Stimulated activated CD4-positive, alpha-beta T cell treated with anti-CD3 and anti-CD28 coated beads, Interleukin-2, amount 100 ng/mL, for 24 hours (primary cell): Measurements from ENCODE around the gene INPP5A.
A peak's percentile ranks its signal among the peaks of the same experiment; 100 is the strongest.
"Not testable (repeated sequence)": the region's sequence is repeated elsewhere in the genome, so short reads cannot be mapped to it uniquely, and the experiment has no call there.

Experiments
- DNase-seq, 2 donors: peaks; one replicate each; pipeline ENCODE4 v3.0.0-alpha.2; 2020

Gene INPP5A

DNA sequence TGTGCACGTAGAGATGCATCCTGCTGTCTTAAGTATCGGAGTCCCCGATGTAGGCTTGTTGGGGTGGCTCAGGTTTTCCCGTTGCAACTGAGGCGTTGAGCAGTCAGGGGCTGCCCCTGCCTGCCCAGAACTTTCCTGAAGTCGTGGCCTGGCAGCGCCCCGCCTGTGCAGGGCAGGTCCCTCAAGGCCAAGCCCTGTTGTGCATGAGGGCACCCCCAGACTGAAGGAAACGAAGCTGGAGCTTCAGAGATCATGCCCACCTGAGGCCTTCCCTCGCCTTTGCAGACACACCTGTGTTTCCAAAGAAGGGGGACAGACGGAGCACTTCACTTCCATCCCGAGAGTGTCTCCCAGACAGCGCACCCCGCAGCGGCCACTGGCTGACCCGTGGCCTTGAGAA is 127.3 kb downstream of the INPP5A start:
- DNase-seq, result no peak

DNA sequence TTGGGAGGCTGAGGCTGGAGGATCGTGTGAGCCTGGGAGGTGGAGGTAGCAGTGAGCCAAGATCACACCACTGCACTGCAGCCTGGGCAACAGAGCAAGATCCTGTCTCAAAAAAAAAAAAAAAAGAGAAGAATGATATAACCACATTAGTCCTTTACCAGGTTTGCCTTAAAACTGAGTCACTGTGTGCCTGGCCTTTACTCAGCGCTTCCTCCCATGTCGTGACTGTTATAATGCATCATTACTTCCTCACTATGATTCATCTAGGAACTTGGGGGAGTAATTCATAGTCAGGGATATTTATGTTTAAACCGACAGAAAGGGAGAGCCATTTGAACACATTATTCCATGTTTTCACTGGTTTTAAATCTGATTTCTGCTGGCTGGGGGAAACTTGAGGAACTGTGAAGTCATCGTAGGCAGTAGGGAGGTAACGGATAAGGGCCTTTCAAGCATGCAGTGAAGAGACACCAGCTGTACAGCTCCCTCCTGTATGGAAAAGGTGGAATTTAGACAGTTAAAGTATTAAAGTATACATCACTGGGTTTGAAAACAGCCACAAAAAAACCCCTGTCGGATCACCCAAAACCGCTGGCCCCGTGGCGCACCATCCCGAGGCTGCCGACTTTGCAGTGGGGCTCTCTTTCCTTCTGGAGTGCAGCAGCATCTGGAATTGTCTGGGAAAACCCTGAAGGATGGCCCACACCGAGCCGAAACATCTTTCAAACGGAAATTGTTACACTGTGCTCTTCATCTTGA is 128.5 kb downstream of the INPP5A start:
- DNase-seq, result peak in 1 of 2 donors; percentile 21

DNA sequence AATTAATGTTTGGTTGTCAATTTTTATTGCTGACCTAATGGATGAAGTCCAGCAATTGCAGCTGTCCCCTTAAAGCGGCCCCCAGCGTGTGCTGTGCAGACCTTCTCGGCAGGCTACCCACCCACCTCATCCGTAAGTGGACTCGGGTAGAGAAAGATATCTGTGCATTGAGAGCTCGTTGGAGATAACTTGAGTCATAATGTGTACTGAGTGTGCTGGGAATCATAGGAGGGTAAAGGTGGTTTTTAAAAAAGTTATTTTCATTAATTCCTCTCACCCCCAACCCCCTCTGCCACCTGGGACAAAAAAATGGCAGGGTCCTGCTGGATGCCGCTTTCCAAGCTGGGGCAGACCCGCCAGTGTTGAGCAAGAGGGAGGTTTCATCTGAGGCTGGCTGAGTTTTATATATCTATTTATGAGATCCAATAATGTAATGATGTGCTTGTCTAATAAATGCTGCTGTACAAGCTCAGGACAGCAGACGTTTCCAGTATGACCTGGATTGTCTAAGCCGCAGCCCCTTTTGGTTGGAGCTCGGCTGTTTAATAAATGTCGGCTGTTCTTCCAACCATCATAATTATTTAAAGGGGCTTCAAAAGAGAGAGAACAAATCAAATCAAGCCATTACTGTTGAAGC is 129.2 kb downstream of the INPP5A start:
- DNase-seq, result no peak

DNA sequence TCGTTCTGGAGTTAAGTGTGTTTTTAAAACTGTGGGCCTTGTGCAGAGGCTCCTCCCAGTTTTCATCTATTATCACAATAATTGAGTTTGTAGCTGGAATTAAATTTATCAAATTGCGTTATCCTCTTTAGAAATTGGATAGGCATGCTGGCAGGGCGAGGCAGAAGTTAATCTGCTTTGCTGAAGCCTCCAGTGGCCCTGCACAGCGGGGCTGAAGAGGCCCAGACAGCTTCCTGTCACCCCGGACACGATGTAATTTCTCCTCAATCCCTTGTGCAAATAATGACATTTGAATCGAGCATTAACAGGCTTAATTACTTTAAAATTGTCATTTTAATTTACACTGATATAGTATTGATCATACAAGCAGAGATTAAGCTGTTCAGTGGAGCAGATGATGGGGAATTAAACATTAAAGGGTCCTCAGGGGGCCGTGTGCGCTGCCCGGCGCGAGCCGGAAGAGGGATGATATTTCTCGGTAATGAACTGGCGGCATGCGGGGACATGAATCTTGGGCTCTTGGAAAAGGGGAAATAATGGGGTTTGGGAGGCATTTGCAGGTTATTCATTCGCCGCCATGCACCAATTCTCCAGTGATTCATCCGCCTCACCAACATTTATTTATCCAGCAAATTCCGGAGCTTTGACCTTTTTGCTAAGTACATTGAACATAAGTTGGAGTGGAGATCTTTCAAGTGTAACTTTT is 129.9 kb downstream of the INPP5A start:
- no peak for DNase-seq

DNA sequence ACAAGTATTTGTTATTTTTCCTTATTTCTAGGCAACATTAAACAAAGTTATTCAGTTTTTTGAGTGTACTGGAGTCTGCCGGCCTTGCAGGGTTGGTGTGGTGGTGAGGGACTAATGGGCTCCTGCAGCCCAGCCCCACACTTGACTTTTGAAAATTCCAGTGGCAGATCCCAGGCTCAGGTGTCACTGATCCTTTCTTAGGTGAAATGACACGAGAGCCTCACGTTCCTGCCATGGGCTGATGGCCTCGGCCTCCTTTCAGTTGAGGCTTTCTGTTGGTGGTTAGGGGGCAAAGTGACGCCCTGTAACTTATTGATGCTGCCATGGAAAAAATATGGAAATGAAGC is 130.4 kb downstream of the INPP5A start:
- no peak for DNase-seq

DNA sequence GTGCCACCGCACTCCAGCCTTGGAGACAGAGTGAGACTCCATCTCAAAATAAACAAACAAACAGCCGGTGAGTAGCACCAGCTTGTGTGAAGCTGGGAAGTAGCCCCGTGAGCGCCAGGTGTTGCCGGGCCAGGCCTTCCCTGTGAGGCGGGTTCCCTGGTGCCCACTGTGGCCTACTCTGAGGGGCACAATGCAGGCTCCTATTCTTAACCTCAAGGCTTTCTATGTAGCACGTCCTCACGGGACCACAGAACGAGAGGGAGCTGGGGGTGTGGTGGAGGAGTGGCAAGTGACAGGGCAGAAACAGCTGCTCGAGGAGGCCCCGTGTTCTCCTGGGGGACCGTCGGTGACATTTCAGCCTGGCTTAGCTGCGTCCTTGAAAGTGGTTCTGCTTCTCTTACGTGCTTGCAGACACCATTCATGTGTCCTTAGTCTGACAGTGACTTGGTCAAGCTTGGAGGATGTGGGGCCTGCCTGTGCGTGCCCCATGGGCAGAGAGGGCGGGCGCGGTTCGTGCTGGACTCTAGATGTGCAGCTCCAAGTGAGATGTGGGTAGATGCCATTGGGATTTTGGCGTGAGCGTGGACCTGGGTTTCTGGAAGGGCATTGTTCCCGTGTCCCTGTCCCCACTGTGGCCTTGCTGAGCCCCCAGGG is 131.7 kb downstream of the INPP5A start:
- DNase-seq, result no peak

DNA sequence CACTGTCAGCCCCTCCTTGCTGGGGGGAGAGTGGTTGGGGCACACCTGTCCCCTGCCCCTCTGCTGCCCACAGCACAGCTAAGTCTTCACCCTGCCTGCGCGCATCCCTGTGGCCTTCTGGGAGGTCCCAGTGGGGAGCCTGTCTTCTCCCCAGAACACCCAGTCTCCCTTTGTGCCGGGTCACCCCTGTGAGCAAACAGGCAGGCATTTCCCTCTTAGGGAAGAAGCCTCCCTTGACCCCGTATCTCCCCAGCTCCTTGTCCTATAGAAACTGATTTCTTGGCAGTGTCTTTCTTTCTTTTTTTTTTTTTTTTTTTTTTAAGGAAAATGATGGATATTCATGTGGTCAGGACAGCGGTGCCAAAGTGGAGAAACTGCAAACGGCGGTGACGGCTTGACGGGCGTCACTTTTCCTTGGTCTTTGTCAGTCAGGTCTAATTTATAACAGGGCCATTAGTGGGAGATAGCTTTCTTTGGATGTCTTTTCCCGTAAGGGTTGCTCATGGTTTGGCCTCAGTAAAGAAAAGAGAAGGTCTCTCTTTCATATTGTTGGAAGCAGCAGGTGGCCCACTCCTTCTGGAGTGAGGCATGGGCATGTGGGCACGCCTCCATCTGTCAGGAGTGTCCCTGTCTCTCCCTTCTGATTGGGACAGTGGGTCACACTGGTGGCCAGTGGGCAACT is 133.1 kb downstream of the INPP5A start:
- DNase-seq, result no peak

DNA sequence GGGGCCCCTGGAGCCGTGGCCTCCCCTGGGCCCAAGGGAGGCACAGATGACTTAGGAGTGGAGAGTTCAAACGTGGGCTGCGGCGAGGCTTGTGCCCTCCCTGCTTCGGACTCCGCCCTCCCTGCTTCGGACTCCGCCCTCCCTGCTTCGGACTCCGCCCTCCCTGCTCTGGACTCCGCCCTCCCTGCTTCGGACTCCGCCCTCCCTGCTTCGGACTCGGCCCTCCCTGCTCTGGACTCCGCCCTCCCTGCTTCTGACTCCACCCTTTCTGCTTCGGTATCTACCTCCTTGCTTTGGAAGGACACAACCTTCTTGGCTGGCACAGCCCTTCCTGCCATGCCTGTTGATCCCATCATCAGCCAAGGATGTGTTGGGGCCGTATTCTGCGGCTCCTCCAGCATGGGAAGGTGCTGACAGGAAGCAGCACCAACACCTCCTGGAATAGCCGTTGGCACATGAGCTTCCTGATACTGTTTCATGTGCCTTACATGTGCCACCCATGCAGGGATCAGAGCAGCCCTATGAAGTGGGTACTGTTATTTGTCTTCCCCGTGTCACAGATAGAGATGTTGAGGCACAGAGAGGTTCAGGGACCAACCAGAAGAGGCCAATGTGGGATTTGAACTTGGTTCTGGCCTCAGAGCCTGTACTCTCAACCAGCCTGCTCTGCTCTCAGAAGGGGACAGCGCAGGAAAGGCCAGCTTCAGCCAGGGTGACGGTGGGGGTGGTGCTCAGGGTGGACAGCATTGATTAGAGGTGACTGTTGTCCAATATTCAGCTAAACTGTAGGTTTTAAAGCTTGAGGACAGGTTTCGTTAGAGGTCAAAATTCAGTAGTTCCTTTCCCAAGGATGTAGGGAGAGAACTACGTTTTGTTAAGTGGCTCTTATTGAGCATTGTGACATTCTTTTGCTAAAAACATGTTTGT is 133.9 kb downstream of the INPP5A start:
- DNase-seq, result no peak

DNA sequence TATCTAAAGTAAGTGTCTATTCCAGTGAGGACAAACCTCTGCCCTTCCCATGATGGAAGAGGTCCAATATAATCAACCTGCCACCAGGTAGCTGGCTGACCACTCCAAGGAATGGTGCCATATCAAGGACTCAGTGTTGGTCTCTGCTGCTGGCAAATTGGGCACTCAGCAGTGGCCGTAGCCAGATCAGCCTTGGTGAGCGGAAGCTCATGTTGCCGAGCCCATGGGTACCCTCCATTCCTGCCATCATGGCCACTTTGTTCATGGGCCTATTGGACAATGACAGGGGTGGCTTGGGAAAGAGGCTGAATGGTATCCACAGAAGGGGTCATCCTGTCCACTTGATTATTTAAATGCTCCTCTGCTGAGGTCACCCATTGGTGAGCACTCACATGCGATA is 136.2 kb downstream of the INPP5A start:
- DNase-seq, result not testable (repeated sequence)

DNA sequence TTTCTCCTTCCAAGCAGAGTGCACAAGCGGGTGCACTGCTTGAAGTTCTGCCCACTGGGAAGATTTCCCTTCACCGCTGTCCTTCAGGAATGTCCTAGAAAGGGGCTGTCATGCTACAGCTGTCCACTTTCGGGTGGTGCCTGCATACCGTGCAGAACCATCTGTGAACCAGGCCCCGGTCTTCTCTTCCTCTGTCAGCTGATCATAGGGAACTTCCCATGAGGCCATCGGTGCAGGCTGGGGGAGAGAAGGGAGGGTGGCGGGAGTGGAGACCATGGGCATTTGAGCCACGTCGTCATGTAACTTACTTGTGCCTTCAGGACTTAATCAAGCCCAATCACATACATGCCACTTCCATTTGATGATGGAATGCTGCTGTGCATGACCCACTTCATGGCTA is 136.7 kb downstream of the INPP5A start:
- DNase-seq, result no peak

DNA sequence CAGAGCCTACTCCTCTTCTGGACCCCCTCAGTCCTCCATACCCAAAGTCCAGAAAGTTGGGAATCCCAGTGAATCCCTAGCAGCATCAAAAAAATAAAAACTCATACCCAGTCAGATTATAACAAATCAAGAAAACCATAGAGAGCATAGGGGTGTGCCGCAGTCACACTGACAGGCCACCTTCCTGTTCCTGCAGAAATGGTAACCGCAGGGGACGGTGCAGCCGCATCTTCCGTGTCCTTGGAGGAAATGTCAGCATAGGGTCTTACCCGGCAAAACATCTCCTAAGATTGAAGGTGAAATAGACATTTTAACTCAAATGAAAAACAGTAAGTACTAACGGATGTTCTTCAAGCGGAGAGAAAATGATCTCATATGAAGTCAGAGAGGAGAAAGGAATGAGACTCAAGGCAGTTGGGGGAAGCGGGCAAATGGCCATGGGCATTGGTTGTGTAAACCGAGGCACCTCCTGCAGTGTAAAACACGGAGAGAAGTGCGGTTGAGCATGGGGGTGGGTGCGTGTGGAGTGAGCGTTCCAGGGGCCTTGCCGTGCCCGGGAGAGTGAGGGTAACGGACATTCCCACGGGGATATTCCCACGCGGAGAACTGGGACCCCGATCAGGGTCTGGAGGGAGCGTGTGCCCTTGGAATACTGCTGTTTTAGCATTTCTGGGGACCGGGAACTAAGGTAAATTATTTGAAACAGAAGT is 137.6 kb downstream of the INPP5A start:
- no peak for DNase-seq

DNA sequence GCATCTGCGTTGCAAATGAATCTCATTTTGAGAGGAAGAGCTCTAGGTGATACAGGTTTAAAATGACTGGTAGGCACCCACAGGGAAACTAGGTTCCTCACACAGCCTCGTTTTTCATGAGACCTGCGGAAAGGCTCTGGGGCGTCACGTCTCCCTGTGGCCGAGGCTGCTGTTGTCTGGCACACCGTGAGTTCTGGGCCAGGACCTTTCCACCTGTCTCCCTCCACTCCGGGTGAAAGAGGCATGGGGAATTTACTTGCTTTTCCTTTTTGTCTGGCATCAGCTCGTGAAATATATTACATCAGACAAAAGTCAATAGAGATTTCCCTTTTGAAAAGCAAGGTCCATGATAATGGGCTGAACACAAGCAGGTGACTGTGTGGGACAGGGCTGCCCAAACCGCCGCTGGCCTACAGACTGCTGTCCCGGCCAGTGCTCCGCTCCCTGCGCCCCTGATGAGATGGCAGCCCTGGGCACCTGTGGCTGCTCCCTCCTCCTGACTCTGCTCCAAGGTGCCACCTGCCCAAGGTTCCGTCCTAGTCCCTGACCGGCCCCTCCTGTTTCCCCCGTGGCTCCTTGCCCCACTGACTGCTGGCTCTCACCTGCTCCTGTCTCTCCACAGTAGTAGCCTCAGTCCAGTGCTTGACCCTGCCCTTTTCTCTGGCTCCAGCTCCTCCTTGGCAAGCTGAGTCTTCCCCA is 138.8 kb downstream of the INPP5A start:
- DNase-seq, result no peak

DNA sequence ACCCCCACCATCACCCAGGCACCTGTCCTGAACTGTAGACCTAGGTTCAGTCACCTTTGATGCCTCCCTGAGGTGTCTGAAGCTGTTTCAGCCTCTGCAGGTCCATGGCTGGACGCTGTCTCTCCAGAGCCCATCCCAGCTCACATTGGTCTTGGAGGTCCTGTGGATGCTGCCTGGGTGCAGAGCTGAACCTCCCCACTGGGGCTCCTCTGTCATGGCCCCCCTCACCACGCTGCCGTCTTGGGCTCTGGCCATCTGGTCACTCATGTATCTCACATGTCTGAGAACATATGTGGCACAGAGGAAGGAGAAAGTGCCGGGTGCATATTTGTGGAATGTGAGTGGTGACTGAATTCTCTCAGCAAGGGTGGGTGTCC is 139.5 kb downstream of the INPP5A start:
- DNase-seq, result no peak

DNA sequence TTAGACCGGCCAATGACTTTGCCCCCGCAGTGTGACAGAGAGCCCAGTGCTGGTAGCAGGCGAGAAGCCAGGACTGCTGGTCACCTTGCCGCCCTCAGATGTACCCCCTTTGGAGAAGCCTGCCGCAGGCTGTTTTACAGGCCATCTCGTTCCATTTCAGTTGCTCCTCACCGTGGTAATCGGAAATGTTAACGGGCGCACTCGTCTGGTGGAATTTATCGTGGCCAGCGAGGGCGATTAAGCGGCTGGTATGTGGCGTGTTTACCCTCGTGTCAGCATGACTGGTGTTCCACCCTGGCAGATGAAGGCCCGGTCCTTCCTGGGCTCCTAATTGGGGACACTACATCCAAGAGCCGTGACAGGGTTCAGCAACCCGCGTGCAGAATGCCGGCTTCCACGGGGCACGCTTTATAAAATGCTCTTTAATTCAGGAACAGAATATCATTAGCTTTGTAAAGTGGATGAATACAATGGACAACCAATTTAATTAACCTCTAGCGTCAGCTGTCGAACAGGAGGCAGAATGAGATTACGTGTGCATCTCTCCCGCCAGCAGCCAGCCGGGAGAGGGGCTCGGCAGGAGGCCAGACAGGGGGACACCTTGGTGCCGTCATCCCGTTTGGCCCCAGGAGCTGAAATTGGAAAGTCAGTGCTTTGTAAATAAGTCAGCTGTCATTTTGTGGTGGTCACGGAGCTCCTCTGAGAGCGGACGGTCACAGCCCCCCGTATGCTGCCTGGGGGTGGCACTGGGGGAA is 140.1 kb downstream of the INPP5A start:
- DNase-seq, result no peak

DNA sequence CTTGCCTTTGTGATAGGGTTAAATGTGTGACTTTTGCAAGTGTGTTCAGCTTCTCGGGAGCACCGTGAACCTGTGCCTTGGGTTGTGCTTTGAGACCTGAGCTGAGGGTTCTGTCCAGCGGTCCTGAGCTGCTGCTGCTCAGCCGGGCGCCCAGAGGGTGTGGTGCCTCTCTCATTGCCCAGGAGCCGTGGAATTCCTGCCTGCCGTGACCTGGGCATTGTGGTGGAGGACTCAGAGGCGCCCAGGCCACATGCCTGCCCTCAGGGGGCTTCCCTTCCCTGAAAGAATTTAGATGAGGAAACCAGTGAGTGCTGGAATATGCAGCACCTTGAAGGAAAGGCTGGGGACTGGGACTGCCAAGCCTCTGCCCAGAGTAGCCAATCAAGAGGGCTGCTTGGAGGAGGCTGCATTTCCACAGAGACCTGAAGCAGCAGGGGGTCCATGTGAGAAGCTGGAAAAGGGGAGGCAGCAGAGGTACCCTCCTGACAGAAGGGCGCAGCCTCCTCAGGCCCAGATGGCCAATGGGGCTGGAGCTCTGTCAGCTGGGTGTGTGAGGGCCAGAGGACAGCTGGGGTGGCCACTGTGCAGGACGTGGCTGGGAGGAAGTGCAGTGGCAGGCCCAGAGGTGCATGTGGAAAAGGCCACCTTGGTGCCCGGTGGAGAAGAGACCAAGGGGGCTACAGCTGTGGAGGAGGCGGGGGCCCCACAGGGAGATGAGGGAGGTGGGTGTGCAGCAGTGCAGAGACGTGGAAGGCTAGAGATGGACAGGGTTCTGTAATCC is 141.0 kb downstream of the INPP5A start:
- no peak for DNase-seq

DNA sequence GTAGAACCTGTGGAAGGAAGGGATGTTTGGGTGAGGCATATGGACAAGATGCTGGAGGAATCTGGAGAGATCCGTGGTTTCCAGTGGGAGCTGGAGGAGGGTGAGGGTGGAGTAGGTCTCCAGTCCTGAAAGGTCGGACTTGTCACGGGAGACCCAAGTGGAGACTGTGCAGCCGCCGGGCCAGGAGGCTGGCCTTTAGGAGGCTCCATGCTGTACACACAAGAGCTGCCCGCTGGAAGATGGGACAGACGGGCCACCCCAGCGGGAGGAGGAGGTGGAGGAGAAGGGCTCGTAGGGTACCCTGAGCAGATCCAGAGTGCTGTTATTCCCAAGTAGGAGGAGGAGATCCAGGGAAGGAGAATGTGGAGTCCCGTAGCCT is 141.6 kb downstream of the INPP5A start:
- DNase-seq, result no peak

DNA sequence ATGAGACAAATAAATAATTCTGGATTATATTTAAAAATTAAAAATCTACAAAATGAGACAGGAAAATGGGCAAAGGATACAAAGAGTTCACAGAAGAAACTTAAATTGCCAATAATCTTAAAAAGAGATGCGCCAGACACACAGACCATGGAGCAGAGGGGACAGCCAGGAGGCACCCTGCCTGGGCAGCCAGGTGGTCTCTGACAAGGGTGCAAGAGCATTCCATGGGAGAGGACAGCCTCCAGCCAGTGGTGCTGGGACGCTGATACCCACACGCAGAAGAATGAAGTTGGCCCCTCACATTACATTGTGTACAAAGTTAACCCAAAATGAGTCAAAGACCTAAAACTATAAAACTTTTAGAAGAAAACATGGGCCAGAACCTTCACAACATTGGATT is 142.1 kb downstream of the INPP5A start:
- no peak for DNase-seq

DNA sequence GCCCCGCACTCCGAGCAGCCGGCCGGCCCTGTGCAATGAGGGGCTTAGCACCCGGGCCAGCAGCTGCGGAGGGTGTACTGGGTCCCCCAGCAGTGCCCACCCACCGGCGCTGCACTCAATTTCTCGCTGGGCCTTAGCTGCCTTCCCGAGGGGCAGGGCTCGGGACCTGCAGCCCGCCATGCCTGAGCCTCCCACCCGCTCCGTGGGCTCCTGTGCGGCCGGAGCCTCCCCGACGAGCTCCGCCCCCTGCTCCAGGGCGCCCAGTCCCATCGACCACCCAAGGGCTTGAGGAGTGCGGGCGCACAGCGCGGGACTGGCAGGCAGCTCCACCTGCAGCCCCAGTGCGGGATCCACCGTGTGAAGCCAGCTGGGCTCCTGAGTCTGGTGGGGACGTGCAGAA is 143.2 kb downstream of the INPP5A start:
- DNase-seq, result not testable (repeated sequence)
